ENCODE results near the gene ITGA5.

DNA sequence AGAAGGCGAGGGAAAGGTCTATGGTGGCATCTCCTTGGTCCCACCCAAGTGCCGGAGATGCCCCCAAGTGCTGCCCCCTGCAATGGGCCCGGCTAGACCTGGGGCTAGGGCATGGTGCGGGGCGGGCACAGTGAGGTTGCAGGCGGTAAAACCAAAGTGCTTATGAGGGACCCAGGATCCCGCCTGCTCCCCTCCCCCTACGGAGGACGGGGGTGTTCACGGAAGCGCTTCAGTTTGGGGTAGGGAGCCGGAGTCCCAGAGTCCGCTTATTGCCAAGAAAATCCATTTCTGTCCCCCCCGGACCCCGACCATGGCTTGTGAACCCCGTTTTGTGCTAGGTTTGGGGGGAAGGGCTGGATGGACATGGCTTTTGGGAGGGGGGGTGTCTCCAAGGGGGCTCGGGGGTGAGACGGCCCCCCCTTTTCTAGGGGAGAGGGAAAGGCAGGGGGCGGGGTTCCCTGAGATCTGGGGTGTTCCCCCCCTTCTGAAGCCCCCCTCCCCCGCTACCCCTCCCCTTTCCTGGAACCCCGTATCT lies 49.4 kb downstream of the ITGA5 start:
- TF ChIP-seq, protein P1, sequence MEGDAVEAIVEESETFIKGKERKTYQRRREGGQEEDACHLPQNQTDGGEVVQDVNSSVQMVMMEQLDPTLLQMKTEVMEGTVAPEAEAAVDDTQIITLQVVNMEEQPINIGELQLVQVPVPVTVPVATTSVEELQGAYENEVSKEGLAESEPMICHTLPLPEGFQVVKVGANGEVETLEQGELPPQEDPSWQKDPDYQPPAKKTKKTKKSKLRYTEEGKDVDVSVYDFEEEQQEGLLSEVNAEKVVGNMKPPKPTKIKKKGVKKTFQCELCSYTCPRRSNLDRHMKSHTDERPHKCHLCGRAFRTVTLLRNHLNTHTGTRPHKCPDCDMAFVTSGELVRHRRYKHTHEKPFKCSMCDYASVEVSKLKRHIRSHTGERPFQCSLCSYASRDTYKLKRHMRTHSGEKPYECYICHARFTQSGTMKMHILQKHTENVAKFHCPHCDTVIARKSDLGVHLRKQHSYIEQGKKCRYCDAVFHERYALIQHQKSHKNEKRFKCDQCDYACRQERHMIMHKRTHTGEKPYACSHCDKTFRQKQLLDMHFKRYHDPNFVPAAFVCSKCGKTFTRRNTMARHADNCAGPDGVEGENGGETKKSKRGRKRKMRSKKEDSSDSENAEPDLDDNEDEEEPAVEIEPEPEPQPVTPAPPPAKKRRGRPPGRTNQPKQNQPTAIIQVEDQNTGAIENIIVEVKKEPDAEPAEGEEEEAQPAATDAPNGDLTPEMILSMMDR (IDR thresholded peaks at IDR 0.05): no peak
- TF ChIP-seq EP300 (IDR thresholded peaks at IDR 0.05; ENCODE audit: low read depth): no peak
- TF ChIP-seq POLR2A (IDR thresholded peaks at IDR 0.05): no peak
- no peak for TF ChIP-seq POLR2AphosphoS5 (IDR thresholded peaks at IDR 0.05)

All from transverse colon (tissue), 4 donors.